Activated CD4-positive, alpha-beta T cell treated with anti-CD3 and anti-CD28 coated beads, Interleukin-2, amount 50 U/mL, for 1 hour (primary cell): Measurements from ENCODE around the gene NPR1.
A peak's percentile ranks its signal among the peaks of the same experiment; 100 is the strongest.
"Not testable (repeated sequence)": the region's sequence is repeated elsewhere in the genome, so short reads cannot be mapped to it uniquely, and the experiment has no call there.

Experiments
- DNase-seq: peaks from one replicate; pipeline ENCODE4 v3.0.0-alpha.2; 2020

NPR1 gene

DNA sequence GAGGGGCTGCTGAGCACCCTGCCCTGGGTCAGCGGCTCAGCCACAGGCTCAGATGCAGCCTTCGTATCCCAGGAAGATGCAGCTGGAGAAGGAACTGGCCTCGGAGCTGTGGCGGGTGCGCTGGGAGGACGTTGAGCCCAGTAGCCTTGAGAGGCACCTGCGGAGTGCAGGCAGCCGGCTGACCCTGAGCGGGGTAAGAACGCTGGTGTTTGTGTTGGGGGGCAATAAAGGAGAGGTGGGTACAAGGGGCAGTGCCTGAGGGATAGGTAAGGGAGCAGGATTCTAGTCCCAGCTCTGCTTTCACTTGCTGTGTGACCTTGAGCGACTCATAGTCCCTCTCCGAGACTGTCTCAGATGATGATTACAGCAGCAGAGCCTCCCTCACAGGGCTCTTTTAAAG is 6.4 kb downstream of the NPR1 start:
- no peak for DNase-seq

DNA sequence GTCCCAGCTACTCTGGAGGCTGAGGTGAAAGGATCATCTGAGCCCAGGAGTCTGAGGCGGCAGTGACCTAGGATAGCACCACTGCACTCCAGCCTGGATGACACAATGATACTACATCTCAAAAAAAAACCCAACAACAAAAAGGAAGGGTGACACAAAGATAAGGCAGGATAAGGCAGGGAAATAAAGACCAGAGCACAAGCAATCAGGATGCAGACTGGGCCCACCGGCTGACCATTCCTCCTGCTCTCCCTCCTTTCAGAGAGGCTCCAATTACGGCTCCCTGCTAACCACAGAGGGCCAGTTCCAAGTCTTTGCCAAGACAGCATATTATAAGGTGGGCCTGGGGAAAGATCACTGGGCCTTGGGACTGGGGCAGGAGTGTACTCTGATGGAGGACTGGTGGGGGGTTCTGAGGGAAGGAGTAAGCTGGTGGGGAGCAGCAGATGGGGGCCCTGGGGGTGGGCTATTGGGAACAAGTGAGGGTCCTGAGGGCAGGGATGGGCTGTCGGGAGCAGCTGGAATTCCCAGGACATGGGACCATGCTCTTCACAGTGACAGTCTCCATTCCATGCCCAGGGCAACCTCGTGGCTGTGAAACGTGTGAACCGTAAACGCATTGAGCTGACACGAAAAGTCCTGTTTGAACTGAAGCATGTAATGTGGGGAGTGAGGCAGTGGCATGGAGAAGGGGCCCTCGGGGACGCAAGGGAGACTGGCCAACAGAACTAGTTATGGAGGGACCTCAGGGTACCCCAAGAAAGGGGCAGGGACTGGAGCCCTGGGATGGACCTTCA is 7.3 kb downstream of the NPR1 start:
- no peak for DNase-seq

DNA sequence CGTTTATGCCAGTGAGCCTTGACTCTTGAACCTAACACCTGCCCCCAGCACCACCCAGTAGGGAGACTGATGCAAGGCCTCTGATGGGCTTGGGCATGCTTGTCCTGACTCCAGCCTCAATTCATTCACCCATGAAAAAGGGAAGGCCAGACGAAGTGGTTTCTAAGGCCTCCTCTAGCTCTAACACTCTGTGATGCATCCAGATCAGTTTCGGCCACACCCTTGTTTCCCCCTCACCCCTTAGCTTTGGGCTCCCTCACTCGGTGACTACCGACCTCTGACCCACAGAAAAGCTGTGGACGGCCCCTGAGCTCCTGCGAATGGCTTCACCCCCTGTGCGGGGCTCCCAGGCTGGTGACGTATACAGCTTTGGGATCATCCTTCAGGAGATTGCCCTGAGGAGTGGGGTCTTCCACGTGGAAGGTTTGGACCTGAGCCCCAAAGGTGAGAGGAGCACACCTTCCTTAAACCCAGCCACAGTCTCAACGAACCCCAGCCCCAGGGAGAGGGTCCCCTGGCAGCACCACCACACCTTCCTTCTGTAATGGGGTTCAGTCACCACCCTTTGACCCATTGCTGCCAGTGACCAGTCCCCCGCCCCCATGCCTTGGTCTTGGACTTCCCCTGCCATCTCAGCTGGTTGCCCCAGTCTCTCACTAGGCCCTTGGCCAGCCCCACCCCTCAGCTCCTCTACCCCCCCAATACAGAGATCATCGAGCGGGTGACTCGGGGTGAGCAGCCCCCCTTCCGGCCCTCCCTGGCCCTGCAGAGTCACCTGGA is 9.0 kb downstream of the NPR1 start:
- no peak for DNase-seq

DNA sequence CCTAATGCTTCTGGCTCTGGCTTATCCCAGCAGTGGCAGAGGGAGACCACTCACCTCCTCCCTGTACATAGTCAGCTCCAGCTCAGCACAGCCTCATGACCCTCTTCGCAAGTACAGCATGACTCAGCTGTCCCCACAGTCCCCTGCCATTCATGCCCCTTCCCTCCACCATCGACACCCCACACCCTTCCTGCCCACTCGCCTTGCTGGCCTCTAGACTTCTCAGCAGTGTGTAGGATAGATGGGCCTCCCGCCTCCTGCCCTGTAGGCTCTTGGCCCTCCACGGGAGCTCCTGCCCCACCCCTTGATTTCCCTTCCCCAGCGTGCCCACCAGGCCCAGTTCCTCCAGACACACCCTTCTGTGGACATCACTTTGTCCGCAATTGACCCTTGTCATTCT is 9.8 kb downstream of the NPR1 start:
- no peak for DNase-seq

DNA sequence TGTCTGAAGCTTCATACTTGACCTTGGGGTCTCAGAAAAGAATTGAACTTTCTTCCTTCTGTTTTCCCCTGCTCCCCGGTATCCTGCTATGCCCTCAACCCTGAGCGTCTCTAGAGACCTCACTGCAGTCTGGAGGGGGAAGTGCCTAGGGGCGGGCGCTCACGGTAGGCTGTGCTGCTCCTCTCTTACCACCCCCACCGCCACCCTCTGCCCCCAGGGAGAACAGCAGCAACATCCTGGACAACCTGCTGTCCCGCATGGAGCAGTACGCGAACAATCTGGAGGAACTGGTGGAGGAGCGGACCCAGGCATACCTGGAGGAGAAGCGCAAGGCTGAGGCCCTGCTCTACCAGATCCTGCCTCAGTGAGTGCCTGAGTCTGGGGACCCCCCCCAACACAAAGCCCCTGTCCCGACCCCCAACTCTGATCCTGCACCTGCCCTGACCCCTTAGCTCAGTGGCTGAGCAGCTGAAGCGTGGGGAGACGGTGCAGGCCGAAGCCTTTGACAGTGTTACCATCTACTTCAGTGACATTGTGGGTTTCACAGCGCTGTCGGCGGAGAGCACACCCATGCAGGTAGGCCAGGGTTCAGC is 10.3 kb downstream of the NPR1 start:
- no peak for DNase-seq

DNA sequence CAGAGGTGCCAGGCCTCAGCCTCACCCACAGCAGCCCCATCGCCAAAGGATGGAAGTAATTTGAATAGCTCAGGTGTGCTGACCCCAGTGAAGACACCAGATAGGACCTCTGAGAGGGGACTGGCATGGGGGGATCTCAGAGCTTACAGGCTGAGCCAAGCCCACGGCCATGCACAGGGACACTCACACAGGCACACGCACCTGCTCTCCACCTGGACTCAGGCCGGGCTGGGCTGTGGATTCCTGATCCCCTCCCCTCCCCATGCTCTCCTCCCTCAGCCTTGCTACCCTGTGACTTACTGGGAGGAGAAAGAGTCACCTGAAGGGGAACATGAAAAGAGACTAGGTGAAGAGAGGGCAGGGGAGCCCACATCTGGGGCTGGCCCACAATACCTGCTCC is 15.0 kb downstream of the NPR1 start:
- DNase-seq: no peak

DNA sequence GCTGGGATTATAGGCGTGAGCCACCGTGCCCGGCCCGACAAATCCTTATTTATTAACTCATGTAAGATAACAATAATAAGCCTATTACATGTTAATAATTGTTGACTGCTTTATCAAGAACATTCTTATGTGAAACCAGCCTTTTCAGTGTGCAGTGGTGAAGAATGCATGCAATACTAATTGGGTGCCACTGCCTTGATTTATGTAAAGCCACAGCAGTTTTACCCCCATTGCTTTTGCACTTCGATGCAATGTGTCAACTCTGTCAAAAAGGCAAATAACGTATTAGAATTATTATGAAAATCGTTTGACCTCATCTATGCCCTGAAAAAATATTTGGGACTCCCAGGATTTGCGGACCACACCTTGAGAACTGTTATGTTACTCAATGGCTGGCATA is 18.3 kb downstream of the NPR1 start:
- DNase-seq: no peak

DNA sequence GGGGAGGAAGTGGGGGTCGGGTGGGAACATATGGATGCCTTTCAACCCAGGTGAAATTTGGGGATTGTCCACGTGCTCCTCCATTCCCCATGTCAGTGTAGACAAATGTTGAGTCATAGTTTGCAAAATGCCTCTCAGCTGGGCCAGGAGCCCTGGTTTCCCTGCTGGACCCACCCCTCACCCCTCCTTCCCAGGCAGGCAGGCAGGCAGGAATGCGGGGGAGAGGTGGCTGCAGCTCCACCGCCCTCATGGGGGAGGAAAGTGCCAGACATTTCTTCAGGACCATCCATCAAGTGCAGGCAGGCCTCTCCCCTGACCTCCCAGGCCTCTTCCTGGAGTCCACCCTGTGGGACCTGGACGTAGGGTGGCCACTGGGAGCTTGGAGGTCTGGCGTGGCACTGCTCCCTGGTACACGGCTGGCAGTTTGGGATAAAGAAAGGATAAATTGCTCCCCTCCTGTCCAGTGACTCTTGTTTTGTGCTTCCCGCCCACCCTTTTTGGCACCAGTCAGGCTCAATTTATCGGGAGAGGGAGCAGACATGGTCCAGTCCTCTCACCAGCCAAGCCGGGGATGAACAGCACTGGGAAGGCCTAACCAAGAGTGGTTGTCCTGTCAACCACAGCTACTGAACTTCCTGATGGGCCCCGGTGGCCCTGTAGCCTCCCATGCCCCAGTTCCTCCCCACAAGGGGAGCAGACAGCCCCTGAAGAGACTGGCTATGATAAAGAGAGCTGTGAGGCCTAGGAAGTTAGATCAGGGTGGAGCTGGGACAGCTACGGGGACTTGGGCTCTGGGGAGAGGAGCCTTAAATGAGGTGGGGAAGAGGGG is 18.9 kb downstream of the NPR1 start:
- no peak for DNase-seq

DNA sequence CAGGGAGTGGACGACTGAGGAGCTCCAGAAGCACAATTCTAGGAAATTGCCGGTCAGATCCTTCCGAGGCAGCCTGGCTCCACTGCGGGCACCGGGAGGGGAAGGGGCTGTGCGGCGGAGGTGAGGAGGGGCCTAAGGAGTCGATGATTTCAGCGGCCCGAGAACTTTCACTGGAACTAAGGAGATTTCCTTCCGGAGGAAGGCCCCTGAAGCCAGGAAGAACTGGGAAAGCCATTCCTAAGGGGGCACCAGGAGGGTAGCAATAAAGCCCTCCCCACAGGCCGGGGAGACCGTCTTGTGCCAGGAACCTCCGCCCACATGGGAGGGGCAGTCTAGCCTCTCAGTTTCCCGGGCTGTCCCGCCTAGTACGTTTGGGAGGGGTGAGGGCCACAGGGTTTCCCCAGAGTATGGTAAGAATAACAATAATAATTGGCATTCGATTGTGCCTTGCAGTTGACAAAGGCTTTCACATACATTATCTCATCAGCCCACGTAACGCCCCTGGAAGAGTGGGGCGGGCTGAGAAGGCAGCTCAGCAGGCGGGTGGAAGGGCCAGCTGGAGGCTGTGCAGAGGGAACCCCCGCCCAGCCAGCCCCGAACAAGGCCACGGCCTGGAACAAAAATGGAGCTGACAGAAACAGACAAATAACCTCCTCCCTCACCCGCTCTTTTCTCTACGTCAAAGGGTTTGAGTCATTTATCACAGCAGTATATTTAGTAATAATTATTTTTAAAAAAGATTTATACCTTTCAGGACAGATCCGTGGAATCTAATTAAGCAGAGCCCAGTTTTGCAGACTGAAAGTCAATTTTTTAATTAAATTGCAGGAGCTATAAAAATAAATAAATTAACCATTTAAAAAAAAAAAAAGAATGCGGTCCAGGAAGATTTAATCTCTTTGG is 19.8 kb downstream of the NPR1 start:
- no peak for DNase-seq

DNA sequence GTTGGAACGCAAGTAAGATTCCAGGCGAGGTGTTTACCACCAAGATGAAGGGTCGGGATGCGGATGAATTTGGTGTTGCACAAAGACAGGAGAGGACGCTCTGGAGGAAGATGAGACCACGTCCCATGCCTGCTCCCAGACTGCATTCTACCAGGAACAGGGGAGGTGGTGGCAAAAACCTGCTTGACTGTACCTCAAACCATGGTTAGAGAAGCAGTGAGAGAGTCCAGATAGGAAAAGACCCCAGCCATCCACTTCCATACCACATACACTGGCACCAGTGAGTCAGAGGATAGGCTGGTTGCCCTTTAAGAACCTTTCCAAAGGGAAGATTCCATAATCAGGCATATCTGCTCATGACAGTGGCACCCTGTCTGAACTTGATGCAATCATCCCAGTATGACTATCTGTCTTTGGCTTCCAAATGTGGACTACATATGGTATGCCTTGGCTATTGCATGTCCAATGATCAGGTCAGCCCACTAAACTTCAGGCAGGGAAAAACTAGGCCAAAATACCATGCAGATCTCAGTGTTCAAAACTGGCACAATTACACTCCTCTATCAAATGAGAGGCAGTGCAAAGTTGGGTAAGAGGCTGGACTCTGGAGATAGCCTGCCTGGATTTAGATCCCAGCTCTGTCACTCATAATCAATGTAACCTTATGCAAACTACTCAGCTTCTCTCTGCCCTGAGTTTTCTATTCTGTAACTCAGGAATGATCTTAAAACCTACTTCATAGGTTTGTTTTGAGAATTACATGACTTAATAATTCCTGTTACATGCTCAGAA is 20.6 kb downstream of the NPR1 start:
- no peak for DNase-seq

DNA sequence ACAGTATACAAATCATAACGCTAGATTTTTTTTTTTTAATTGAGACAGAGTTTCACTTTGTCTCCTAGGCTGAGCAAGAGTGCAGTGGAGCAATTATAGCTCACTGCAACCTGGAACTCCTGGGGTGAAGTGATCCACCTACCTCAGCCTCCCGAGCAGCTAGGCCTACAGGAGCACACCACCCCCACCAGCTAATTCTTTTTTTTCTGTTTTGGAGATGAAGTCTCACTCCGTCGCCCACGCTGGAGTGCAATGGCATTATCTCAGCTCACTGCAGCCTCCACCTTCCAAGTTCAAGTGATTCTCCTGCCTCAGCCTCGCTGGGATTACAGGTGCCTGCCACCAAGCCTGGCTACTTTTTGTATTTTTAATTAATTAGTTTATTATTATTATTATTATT is 21.3 kb downstream of the NPR1 start:
- no peak for DNase-seq

DNA sequence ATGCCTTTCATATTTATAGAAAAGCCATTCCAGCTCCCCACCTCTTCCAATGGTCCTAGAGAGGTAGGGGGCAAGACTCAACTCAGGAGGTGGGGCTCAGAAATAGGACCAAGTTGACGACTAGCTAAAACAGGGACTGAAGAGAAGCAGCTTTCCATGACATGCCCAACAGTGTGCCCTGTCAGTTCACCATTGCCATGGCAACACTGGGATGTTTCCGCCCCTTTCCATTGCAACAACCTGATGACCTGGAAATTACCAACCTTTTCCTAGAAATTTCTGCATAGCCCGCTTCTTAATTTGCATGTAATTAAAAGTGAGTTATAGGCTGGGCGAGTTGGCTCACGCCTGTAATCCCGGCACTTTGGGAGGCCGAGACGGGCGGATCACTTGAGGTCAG is 27.0 kb downstream of the NPR1 start:
- no peak for DNase-seq

DNA sequence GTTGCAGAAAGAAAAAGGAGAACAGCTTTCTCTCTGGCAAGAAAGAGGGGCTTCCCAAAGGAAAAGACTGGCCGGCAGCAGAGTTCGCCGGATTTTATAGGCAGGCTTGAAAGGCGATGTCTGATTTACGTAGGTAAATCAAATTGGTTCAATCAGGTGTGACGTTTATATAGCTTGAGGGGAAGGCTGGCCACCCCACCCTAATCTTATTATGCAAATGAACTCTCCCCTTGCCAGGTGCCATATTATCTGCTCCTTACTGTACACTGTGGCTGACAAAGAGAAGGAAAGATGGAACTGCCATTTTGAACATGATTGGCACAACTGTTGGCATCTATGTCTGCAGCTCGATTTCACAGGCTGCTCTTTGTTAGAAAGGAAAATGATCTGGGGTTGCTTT is 32.5 kb downstream of the NPR1 start:
- no peak for DNase-seq

DNA sequence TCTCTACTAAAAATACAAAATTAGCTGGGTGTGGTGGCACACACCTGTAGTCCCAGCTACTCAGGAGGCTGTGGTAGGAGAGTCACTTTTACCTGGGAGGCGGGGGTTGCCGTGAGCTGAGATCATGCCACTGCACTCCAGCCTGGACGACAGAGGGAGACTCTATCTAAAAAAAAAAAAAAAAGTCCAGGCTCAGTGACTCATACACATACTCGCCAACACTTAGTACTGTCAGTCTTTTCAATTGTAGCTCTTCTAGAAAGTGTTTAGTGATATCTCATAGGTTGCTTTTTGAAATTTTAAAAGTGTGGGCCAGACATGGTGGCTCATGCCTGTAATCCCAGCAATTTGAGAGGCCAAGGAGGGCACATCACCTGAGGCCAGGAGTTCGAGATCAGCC is 37.7 kb downstream of the NPR1 start:
- not testable (repeated sequence) for DNase-seq

DNA sequence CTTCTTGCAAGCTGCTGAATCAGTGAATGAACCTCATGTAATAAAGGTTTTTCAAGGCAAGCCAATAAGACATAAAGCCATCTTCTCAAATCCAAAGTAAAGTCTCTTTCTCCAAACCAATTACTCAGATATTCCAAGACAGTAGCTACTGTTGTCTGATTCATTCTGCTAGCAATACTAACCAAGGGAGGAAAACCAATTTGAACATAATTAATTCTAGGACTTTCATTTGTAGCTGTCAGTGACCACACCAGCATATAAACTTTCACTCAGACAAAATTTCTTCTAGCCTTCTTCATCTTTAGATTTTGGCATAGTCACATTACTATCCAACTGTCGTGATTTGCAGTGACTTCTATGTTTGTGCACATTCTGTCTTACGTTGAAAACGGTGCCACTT is 38.8 kb downstream of the NPR1 start:
- no peak for DNase-seq

DNA sequence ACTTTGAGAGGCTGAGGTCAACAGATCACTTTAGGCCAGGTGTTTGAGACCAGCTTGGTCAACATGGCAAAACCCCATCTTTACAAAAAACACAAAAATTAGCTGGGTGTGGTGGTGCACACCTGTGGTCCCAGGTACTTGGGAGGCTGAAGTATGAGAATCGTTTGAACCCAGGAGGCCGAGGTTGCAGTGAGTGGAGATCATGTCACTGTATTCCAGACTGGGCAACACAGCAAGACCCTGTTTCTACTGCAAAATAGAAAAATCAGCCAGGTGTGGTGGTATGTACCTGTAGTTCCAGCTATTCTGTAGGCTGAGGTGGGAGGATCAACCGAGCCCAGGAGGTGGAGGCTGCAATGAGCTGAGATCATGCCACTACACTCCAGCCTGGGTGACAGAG is 45.2 kb downstream of the NPR1 start:
- no peak for DNase-seq

DNA sequence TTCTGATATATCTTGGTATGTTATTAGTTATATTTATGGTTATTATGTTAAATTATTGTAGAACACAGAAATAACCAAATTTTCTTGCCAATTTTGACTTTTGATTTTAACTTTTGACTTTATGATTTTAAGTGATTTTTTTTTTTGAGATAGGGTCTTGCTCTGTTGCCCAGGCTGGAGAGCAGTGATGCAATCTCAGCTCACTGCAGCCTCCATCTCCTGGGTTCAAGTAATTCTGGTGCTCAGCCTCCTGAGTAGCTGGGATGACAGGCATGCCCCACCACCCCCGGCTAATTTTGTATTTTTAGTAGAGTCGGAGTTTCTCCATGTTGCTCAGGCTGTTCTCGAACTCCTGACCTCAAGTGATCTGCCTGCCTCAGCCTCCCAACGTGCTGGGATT is 46.1 kb downstream of the NPR1 start:
- DNase-seq: not testable (repeated sequence)

DNA sequence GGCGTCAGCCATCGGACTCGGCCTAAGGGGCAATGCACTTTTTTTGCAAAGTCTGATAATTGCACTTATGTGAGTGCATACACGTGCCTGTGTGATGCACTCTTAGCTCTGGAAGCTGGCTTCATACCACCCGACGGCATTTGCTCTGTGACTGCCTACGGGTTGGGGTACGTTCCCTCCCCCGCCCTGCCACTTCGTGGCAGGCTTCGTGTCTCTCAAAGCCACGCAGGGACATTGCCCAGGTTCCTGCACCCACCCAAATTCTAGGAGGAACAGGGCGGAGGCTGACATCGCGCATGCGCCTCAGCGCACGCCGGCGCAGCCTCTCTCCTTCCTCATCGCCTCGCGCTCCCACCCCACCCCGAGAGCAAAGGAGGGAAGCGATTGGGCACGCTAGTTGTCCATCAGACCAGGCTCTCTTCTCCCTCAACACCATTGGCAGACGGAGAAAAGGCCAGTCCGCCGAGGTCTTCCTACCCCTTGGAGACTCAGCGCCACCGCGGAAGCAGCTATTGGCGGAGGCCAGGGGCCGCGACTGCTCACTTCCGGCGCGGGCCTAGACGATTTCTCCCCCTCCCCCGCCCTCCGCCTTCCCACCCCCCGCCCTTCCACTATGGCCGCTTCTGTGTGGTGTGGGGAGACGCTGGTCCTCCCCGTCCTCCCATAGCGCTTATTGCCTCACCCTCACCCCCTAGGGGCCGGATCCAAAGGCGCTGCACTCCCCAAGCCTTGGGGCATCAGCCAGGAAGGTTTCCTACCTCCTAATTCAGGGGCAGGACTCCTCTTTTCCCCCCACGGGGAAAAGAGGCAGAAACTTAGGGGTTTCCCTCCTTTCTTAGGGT is 49.2 kb downstream of the NPR1 start, which contains the start of gene INTS3:
TSS of gene INTS3 (plus strand) at position 588 of the 842 bp plus-strand sequence. CDS start 585 bp downstream, outside the sequence.
- peak; percentile 98 for DNase-seq

DNA sequence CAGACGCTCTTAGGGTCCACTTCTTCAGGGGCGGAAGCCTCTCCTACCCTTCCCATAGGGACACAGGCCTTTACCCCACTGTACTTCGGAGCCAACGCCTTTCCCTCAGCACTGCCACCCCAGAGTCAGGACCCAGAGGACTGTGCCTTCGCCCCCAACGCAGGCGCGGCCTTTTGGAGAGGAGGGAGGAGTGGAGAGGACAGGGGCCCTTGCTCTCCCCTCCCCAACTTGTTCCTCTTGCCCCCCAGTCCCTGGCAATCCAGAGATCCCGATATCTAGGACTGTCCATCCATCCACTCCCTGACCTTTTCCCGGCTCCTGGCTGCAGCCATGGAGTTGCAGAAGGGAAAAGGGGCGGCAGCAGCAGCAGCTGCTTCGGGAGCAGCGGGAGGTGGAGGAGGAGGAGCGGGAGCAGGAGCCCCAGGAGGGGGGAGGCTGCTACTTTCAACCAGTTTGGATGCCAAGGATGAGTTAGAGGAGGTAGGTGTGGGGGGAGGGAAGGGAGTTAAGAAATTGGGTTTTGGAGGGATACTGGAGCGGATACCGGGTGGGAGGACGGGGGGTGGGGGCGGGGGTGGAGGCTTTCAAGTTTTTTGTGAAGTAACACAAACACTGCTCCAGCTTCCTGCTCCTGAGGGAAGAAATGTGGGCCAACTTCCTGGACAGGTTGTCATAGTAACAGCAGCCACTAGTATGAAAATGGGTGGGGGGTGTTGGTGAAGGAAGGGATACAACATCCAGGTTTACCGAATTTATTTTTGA is 50.0 kb downstream of the NPR1 start:
- peak; percentile 43 for DNase-seq
